HuH-7 (cell line): ENCODE data around the gene TMEM266.
A peak's percentile ranks its signal among the peaks of the same experiment; 100 is the strongest.

ENCODE experiments used
- DNase-seq: peaks from one replicate; pipeline ENCODE4 v3.0.0; 2011; ENCODE audit warnings: low spot score

The TMEM266 gene

DNA sequence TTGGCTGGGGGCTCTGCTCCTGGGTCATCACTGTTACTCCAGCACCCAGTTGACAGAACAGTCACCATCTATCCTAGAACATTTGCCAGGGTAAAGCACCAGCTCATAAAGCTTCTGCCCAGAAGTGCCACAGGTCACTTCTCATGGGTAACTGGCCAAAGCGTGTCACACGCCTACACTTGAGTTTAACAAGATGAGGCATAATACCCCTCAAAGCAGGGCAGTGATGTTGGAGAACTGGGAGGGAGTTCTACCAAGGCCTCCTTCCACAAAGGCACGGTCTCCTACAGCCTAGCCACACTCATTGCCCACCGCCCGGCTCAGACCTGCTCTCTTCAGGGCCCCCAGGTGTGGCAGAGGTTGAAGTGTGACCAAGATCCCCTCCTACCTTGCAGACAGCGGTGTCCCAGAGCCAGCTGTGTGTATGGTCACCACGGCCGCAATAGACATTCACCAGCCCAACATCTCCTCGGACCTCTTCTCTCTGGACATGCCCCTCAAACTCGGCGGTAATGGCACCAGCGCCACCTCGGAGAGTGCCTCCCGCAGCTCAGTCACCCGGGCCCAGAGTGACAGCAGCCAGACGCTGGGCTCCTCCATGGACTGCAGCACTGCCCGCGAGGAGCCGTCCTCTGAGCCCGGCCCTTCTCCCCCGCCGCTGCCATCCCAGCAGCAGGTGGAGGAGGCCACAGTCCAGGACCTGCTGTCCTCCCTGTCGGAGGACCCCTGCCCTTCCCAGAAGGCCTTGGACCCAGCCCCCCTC lies 143.7 kb downstream of the TMEM266 start:
- DNase-seq: no peak

DNA sequence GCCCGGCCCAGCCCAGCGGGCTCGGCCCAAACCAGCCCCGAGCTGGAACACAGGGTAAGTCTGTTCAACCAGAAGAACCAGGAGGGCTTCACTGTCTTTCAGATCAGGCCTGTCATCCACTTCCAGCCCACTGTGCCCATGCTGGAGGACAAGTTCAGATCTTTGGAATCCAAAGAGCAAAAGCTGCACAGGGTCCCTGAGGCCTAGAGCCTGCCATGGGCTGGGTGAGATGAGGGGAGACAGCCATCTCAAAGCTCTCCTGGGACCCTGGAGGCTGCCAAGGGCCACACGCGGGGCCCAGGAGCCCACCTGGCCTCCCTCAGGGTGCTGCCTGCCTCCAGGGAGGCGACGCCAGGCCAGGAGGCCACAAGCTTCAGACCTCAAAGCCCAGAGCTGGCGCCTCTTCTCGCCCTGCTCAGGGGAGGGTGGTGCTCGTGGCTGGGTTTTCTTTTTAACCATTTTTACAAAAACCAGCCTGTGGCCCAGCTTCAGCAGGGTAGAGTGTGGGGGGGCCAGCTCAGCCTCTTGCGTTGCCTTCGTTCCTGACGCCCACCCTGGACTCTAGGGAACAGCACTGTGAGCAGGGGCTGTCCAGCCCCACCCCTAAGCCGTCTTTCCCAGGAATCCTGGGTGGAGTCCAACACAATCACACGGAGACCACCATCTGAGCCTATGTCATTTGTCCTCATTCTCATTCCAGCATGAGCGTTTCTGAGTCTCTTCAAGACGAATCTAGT lies 144.5 kb downstream of the TMEM266 start:
- DNase-seq: no peak

DNA sequence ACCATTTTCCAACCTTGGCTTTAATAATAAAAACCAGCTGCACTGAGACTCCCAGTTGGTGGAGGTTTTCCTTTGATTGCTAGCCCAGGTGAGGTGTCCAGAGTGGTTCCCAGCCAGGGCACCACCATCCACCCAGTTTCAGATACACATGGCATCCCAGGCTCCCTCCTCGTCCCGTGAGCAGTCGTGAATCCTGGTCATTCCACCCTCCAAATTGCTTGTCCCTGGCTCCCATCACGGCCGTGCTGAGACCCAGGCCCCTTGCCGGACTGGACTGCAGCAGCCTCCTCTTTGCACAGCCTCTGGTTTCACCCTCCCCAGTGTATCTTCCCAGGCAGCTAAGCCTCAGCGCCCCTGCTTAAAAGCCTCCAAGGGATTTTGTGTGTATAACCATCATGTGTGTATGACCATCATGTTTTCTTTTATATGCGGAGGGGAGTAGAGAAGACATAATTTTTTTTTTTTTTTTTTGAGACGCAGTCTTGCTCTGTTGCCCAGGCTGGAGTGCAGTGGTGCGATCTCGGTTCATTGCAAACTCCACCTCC lies 145.2 kb downstream of the TMEM266 start:
- no peak for DNase-seq

DNA sequence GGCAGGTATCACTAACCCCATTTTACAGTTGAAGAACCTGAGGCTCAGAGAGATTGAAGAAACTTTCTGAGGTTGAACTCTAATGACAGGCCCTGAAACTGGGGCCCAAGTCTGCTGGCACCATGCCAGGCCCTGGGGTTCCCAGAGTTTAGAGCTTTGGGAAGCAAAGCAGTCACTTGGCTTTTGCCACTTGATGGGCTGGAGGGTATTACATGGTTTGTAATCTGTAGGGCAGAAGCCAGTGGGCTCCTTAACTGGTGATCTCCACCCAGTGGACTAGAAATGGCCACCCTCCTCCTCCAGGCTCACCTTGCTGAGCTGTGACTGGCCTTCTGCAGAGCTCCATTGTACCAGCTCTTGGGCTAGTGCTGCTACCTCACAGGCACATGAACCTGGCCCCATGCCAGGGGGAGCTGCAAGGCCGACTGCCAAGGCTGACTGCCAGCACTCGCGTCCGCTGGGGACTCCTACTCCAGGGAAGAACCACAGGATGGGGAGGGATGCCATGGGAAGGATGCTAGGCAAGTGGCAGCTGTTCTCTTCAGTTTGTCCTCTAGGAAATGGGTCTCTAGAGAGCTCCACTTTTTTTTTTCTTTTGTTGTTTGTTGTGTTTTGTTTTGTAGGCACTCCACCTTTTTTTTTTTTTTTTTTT lies 146.7 kb downstream of the TMEM266 start:
- no peak for DNase-seq

DNA sequence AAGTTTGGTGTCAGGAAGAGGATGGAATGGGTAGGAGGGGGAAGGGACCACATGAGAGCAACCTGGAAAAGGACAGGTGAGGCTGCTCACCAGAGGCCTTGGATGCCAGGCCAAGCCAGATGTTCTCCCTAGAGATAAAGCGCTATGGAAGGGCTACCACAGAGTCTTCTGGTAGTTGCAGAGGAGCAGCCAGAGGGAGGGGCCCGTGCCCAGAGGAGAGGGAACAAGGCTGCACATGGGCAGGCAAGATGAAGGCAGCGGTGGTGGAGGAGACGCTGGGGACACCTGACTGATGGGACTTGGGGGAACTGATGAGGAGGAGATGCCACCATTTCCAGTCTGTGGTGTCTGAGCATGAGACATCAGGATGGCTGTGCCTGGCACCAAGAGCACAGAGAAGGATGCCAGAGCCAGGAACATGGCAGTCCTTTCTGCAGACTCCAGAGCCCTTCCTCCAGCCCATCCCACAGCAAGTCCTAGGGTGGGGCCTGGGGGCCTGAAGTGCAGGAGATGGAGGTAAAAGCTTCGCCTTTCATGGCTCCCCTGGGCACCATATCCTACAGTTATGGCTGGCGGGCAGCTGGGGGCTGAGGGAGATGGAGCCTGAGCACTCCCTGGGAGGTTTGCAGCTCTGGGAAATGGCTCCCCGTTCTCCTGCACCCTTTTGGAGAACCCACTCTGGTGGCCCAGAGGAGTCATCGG lies 148.4 kb downstream of the TMEM266 start:
- DNase-seq: no peak

DNA sequence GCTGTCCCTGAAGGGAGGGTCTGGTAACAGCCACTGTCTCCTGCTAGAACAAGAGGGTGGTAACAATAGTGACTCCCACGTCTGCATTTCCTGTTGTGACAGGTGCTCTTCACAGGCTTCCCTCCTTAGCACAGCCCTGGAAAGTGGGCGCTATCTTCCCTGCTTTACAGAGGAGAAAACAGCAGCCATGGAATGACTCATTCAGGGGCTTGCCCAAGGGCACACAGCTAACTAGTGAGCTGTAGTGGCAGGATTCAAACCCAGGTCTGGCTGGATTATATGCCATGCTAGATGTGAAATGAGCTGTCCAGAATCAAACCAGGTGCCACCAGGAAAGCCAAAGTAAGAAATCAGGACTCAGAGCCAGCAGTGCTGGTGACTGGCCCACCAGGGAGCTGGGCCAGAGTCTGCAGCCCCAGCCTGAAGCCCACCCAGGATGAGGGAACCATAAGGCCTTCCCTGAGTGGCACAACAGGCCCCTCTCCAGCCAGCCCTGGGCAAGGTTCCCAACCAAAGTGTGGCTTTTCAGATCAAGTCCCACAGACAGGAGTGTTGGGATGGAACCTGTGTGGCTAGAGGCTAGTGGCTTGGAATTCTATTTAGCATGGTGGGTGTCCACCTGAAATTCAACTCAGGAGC lies 149.1 kb downstream of the TMEM266 start:
- no peak for DNase-seq

DNA sequence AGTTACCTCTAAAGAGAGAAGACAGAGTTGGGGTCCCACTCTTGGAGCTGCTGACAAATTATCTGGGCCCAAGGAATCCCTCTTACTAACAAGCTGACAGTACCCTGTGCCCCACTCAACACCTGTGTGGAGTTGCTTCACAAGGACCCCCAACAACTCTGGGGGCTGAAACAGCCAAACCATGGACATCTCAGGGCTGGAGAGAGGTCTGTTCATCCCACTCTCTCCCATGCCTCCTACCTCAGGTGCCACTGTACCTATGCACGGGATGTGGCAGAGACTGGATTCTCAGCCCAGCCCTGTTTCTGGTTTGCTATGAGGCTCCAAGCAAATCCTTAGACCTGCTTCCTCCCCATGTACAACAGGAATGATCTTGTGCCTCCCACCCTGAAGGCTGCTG lies 149.7 kb downstream of the TMEM266 start:
- no peak for DNase-seq

DNA sequence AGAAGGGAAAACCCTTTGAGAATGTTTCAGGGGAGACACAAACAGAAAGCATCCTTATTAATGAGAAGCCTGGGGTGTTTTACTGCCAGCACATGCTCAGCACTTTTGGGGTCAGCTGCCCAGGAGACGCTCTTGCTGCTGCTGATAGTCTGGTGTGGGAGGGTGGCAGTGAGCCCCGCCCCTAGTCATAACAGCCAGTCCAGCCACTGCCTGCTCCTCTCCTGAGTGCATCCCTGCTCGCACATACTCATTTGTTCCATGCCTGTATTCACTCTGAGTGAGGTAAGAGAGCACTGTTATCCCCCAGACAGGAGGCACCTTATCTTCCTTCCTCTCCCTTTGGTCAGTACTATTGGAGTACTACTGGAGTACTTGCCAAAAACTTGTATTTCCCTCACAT lies 150.2 kb downstream of the TMEM266 start:
- no peak for DNase-seq

DNA sequence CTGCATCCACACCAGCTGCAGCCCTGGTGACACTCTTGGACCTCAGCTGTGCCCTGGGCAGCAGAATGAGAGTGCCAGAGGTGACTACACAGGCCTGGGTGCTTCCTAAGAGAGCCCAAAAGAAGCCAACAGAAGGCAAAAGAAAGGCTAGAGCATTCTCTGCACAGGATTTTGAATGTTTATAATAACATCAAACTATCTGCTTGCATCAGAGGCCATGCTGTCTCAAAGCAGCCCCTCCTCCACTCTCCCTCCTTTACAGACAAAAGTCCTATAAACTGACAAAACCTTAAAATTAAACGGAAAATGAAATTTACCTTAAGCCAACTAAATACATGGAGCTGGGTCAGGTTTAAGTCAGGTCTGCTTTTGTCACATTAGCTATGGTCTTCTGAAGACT lies 155.8 kb downstream of the TMEM266 start:
- no peak for DNase-seq

DNA sequence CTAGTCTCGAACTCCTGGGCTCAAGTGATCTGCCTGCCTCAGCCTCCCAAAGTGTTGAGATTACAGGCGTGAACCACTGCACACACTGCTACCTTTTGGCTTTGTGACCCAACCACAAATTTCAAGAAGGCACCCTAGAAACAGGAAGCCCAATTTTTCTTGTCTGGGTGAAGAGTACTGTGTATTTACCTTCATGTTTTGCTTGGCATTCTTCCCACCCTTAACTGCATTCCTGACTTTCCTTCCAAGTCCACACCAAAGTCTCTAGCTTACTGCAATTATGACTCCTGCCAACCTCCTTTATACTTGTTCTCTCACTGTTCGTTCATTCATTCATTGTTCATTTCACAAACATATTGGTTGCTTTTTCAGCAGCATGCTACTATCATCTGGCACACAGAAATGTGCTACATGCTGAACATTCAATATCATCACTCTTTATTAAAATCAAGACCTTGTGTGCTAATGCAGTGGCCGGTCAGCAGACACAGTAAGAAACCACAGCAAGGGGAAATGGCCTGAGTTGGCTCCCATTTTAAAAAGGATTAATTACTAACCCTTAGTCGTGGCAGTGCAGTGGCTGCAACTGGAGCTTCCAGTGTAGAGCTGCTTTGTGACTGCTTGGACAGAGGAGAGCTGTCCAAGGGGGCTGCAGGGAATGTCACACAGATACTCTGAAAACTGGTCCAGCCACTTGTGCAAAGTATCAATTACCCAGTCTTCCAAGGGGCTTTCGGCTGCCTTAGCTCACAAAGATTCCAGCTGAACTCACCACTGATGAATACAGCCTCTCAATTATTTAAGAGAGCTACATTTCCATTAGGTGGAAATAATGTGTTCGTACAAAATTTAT lies 157.5 kb downstream of the TMEM266 start:
- DNase-seq: no peak

DNA sequence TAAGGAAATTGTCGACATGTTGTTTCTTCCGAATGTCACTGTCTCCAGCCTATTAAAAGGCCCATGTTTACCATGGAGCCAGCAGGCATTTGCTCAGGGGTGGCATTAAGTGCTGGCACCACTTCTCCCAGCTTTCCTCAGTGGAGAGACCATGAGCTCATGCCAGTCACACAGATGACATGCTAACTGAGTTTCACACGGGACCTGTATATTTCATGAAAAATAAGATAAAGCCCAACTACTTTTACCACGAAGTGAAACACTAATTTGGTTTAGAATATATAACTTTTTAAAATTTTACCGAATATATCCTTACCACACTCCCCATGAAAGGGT lies 158.1 kb downstream of the TMEM266 start:
- DNase-seq: no peak

DNA sequence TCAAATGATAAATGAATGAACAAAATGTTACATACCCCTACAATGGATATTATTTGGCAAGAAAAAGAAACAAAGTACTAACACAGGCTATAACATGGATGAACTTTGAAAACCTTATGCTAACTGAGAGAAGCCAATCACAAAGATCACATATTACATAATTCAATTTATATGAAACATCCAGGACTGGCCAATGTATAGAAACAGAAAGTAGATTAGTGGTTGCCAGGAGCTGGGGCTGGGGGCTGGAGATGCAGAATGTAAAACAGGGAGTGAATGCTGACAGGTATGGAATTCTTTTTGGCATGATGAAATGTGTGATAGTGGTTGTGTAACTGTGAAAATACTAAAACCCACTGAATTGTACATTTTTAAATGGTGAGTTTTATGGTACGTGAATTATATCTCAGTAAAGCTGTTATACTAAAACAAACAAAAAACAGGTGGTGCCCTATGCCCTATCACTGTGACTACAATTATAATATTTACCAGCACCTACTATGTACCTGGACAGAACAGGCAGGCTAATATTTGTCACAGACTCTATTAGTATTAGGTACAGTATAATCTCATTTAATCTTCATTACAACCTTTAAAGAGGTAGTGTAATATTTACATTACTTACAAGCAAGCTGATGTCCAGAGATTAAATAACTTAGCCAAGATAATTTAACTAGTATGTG lies 161.4 kb downstream of the TMEM266 start:
- DNase-seq: no peak

DNA sequence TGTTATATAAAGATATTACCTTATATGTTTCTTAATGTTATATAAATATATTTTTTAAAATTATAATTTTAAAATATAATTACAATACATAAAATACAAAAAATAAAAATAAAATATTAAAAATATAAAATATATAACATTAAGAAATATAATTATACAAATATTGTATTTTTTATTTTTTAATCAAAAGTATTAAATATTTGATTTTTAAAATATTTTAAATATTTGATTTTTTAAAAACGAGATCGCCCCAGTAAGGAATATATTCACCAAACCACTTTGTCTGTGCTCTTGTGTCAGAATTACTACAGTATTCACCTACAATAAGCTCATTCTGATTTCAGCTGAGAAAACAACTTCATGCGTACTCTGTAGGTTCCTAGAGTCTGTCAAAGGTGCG lies 162.4 kb downstream of the TMEM266 start:
- DNase-seq: no peak

DNA sequence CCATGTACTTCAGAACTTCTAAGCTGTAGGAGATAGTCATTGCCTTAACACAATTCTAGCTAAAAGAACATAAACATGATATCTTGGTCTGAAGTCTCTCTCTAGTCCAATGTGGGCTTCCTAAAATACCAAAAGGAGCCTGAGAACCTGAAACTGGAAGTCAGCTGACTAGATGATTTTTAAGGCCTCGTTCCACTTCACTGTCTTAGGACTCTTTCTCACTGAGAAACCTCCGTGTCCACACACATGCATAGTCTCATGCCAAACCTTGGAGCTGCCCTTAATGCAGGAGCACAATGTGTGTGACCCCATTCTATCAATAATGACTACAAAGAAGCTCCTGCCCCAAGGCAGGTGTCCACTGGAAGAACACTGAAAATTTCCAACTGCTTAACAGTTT lies 163.7 kb downstream of the TMEM266 start:
- no peak for DNase-seq

DNA sequence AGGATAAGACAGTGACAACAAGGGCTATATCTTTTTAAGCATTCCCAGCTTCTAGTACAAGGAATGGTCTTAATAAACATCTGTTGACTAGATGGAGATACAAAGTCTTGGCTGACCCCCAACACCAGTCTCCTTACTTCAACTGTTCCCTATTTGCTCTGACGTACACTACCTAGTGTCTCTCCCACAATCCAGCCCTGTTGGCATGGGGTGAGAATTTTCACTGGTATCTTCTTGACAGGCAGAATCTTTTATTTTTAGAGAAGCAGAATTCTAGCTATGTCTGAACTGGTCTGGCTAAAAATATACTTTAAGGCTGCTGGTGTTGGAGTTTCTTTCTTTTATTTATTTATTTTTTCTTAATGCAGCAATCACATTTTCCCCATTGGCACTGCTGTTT lies 169.5 kb downstream of the TMEM266 start:
- no peak for DNase-seq

DNA sequence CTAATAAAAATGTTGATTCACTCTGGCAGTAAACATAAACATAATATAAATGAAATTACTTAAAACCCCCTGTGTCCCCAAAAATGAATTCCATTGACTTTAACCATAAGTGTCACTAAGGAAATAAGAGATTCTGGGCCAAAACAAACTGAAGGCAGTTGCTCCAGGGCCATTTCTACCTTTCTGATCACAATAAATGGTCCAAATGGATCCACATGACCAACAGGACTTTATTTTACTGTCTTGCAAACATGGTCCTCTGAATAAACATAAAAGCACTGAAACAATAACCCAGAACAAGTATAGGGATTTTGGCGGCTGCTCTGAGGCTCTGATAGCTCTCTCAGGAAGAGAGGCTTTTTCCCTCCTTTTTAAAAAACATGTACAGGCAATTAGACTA lies 174.1 kb downstream of the TMEM266 start:
- no peak for DNase-seq

DNA sequence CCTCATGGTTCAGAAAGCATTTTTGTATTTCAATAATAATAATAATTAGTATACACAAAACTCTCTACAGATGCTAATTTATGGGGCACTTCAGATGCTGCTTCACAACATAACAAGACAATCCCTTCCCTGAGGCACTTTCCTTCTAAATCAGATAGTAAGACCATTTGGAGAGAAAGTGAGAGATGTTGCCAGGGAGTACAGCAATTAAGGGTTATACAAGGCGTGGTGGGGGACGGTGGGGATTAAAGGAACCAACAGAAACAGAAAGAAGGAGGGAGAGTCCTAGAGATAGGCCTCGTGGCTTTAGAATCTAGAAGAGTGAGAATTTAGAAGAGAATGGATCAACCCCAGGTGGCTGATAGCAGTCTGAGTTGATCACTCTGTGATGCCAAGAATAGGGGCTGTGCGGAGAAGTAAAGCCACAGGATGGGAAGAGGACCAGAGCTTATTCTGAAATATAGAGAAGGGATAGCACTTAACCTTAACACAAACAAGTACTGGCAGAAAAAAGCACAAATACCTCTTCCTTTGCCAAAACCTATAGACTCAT lies 174.6 kb downstream of the TMEM266 start:
- no peak for DNase-seq

DNA sequence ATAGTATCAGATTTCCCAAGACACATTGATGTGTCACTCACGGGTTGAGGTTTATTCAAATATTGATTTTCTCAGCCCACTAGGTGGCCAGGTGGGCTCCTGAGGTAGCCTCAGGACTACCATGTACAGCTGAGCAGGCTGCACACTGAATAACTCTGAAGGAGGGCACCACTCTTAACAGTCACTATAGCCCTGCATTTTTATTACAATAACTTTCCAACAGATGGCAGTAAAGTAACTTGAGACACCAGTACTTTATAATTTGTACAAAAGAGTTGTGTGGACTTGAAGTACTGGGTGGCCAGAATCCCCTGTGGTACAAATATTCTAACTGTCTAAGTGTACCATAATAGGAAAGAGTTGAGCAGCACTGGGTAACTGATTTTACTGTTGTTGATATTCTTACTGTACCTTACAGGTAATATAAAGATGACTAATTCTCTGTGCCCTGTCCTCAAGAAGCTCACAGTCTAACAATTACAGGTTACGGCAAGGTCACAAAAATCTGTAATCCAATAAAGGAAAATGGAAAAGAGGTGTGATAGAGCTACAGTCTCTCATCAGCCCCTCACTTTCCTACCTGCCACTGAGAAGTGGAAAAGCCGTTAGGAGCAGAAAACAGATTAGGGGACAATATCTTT lies 175.5 kb downstream of the TMEM266 start:
- DNase-seq: peak; percentile 49

DNA sequence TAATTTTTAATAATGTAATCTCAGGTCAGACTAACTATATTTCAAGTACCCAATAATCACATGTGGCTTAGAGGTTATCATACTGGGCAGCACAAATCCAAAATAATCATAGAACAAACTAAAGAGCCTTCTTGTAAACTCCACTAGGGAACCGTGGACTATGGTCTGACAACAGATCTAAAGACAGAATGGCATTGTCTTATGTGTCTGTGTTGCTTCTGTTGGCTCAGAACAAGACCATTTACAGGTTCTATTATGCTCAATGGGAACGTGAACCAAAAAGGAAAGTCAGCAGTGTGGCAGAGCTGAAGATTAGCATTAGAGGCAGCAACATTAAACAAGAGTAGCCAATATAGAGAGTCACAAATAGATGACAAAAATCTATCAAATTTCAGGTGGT lies 176.6 kb downstream of the TMEM266 start:
- no peak for DNase-seq

DNA sequence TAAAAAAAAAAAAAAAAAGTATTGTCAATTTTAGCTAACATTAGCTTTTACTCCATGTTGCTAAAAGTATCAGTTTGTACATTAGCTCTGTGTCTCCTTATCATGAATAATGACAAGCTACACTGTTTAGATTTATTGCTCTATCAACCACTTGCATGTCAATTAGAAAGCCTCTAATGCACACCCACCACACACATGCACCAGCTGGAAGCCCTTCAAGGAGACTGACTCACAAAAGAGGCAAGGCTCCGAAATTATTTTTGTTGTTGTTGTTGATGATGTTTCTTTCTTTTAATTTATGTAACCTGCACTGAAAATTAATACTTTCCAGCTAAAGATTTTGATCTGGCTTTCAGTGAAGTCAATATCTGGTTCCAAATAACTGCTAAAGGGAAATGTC lies 180.0 kb downstream of the TMEM266 start:
- DNase-seq: no peak
